GM21723 (cell line): ENCODE results near the gene DAAM1.

ENCODE experiments used
- ATAC-seq: cut with Tn5 transposase; IDR thresholded peaks from one replicate; pipeline ENCODE4 v1.9.1; 2021; ENCODE audit warnings: mild to moderate bottlenecking, moderate library complexity; ENCODE audit not compliant: unreplicated experiment

Gene DAAM1

DNA sequence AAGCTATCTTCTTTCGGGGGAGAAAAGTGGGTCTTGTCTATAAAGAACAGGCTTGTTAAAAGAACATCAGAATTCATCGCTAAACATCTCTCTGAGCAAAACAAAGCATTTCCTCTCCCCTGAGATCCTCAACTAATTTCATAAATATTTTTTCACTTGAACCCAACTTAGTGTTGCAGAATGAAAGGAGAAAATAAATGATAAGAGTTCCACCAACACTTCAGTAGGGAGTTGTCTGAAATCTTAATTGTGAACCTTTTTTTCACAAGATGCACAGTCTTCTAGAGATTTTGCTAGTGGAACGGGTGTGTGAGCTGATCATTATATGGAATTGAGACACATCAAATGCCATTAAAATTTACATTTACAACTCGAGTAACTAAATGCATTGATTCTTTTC lies 1.3 kb upstream of the DAAM1 start:
- no peak for ATAC-seq

DNA sequence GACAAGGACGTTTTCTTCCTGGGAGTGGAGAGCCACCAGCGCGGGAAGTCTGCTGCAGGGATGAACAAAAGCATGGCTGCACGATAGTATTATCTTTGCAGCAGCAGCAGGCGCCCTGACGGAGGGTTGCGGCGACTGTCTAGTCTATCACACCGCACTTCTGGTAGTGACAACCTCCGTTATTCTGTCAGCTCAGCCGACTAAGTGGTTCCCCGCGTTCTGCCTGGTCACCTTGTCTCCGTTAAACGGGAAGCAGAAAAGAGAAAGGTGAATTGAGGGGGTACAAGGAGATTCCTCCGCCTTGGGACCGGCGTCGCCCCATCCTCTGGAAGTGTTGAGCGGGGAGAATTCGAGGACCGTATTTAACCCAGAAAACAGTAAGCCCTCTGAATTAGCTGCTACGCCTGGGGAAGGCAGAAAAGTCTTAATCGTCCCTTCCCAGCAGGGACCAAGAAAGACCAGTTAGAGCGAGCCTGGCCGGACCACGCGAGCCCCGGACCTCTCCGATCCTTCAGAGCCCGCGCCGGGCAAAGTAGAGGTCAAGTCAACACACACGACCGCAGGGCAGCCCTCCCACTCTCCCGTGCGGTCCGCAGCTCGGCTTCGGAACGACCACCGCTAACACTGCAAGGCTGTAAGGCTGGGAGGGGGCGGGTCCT lies 536 bp upstream of the DAAM1 start:
- peak; percentile 24 for ATAC-seq

DNA sequence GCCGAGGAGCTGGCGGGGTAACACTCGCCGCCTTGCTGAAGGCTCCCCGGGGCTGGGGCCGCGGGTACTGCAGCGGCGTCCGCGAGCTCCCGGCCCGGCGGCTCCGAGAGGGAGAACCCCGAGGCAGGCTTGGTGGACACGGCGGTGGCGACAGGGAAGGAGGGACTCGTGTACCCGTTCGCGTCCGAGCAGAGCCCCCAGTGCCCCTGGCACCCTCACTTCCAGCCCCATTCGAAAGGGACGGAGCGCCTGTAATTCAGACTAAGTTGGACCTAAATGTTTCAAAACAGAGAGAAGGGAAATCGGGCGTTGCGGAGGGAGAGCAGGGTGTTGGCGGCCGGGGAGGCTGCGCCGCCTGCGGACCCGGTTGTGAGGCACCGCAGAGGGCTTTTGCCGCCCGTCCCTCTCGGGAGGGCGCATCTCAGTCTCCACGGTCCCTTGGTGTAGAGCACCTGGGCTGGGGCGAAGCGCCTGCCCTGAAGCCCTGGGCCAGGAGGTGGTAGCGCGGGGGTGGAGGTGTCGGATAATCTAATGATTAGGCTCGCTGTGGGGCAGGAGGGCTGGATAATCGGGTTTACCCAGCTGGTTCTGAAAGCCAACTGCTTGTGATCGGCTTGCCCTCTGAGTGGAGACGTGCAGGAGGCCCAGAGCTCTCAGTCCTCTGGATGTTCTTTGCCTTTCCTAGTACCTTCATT lies 771 bp downstream of the DAAM1 start:
- ATAC-seq, result peak; percentile 26

DNA sequence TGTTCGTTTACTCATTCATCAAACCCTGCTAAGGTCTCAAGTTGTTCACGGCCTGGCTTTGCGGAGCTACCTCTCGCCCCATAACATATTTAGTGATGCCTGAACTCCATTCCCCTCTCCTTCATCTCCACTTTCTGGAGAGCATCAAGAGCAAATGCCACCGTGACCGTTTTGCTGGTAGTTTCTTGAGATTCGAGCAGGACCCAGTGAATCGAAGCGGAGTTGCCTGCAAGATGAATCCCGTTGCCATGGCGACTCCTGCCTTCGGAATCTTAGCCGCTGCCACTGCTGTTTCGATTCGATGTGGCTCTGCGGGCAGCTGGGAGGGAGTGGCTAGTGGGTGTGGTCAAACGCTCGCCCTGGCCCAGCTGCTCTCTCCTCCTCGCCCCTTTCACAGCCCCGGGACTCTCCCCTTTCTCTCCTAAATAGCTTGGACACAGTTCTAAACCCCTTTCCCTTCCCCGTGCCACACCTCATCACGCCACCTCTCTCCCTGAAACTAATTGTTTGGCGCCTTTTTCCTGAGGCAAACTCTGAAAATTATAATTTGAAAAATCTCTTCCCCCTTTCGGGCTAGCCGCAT lies 1.4 kb downstream of the DAAM1 start:
- peak; percentile 54 for ATAC-seq

DNA sequence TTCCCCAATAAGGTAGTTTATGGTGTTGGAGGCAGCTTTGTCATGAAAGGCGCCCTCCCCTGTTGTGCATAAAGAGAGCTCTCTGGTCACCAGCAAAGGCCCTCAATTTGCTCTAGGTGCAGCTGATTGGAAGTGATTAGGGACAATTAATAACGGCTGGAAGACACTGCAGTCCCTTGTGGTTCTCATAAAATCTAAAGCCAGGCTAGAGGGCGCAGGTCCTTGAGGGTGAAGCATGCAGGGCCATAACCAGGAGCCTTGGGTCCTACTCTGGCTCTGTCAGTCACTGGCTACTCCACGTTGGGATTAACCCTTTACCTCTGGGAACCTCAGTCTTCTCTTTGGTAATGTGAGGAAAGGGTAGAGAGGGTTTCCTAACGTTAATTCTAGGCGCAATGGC lies 1.9 kb downstream of the DAAM1 start:
- ATAC-seq, result peak; percentile 14

DNA sequence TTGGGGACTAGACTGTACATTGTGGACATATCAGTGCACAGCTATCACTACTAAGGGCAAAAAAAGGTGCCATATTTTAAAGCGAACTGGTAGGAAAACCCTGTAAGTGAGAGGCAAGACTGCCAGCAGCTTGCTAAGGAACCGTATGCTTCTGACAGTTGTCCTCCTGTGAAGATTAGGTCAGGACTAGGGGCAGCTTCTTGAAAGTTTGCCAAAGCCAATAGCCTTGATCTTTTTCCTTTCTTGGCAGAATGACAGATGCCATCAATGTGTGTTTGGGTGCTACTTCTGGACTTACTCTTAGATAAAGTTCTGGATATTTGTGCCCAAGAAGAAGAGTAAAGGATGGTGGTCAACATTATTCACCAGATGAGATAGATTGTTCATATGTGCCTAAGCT lies 7.4 kb downstream of the DAAM1 start:
- ATAC-seq, result no peak

DNA sequence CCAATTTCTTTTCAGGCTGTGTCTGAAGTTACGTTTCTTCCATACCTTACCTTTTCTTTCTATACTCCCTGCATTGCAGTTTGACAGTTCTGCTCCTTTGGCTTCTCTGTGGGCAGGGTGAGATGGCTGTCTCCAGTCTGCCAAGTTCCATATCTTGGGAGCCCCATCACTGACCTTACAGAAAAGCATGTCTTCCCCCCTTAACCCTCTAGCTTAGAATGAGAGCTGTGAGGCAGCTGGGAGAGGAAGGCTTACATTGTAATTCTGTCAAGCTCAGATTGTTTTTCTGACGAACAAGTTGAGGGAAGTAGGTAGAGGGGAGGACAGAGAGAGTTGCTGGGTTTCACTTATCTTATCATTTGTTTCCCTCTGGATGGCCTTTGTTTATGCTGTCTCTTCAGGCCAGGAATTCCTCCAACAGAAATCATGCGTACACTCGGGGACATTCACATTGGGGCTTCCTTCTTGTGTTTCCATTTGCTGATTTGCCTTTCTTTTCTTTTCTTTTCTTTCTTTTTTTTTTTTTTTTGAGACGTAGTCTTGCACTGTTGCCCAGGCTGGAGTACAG lies 9.3 kb downstream of the DAAM1 start:
- no peak for ATAC-seq

DNA sequence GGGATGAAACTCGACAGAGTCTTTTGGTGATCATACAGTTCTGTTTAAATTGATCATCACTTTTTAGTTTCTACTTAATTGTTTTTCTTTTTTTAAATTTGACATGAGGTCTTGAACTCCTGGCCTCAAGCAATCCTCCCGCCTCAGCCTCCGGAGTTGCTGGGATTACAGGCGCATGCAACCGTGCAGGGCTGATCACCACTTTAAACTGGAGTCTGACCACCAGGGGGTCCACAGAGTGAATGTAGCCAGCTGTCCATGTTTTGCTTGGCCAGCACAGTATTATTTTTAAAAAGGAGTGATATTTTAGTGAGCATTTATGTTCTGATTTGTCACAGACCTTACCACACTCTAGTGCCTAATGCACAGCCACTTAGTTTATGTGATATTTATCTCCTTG lies 10.7 kb downstream of the DAAM1 start:
- ATAC-seq, result no peak

DNA sequence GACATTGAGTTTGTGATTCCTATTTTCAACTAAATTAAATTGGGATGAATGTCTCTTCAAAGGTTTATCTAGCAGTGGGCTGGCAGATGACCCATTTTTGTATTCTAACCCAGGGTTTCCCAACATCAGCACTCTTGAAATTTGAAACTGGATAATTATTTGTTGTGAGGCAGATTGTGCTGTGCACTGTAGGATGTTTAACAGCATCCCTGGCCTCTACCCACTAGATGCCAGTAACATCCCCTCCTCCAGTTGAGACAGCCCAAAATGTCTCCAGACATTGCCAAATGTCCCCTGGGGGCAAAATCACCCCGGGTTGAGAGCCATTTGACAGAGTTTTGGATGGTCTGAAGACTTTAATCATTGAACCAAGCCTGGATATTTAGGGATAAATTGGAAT lies 11.1 kb downstream of the DAAM1 start:
- no peak for ATAC-seq

DNA sequence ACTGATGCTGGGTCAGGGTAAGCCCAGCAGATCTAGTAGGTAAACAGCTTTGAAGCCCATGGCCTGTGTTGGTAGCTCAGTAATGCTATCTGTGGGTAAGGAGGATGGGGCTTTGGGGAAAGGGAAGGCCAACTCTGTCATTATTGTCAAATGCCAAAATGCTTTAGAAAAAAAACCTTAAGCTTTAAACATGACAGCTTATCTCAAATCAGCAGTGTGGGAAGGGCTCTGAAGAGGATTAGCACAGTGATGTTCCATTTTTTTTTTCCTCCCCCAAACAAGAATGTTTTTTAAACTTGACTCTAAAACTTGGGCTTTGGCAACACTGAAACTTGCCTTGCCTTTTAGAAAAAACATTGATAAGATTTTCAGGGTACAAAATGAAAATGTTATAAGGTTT lies 11.7 kb downstream of the DAAM1 start:
- ATAC-seq, result no peak

DNA sequence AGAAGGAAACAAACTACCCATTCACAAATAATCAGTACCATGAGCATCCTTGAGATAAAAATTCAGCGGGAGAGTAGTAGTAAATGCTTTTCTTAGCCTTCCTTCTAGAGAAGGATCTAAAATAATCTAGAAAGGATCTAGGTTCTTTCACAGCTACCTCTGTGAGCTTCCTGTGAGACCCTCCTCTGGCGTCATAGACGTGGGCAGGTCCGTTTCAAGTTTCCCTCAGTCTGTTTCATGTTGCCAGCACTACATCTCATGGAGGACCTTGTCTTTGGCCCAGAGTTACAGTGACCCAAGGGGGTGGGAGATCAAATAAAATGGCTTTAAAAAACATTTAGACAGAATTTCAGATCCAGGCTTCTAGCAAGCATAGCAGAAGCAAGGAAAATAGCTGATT lies 13.6 kb downstream of the DAAM1 start:
- no peak for ATAC-seq

DNA sequence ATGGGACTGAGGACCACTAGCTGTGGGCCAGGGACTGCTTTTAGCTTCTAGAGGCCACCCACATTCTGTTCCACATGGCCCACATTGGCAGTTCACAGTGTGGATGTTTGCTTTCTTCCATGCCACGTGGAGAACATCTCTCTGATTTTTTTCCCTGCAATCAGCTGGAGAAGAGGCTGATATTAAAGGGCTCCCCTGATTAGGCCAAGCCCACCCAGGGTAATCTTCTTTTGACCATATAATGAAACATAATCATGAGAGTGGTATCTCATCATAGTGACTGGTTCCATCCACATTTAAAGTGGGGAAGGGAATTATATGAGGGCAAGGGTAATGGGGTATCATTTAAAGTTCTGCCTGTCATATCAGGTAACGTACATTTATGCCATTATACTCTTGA lies 15.8 kb downstream of the DAAM1 start:
- ATAC-seq, result no peak

DNA sequence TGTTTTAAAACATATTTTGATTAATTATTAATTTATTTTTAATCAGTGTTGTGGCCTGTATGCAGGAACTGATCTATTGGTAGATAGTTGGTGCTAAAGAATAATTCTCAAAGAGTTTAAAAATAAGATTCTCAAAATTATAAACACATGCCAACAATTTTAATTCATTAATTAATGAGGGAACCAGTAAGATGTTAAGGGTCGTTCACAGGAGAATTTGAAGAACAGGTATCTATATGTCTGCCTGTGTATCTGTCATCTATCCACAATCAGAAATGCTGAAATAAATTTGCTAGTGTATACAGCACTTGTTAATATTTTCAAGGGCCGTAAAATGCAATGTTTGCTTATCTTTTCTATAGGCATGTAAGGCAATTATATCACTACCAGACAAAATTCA lies 18.4 kb downstream of the DAAM1 start:
- no peak for ATAC-seq

DNA sequence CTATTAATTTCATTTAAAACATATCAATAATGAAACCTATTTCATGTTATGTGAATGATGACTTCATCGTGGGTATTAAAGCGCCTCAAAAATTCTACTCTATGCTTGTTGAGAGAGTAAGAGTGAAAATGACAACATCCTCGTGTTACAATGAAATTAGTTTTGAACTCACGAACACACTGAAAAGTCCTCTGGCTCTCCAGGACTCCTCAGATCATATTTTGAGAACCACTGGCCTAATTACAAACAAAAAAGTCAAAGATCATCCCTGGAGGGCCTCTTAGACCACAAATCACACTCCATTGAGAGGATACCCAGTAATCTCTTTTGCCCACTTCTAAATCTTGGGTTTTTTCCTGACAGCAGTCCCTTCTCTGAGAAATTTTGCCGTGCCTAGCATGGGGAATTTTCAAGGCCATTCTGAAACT lies 19.1 kb downstream of the DAAM1 start:
- peak; percentile 62 for ATAC-seq

DNA sequence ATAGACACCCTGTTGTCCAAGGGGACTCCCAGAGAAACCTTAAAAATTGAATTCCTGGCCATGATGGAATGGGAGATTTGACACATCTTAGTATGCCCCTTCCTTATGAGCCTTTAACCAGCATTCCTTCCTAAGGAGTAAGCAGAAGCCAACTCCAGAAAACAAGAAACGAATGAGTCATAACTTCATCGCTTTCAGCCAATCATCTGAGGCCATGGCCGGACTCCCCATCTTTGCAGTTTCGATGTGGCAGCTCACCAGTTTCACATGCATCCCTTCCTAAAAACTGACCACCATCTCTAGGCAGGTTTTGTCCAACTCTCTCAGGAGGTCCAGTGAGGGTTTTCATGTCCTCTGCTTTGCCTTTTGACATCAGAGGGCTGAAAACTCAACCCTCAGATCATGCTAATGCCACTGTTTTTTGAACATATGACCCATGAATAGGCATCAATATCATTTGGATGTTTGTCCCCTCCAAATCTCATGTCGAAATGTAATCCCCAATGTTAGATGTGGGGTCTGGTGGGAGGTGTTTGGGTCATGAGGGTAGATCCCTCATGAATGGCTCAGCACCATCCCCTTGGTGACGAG lies 19.9 kb downstream of the DAAM1 start:
- ATAC-seq, result no peak

DNA sequence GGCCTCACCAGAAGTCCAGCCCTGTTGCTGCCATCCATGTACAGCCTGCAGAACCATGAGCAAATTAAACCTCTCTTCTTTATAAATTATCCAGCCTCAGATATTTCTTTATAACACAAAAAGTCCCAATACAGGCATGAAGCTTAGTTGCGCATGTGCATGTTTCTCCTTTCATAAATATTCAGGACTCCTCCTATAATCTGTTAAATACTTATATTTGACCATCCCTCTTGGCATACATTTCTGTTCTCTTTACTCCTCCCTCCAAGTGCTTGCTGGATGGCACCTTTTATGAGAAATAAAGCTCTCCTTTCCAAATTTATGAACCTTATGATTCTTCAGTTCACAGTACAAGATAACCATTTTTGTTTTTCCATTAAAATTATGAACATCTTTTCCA lies 20.5 kb downstream of the DAAM1 start:
- ATAC-seq, result no peak

DNA sequence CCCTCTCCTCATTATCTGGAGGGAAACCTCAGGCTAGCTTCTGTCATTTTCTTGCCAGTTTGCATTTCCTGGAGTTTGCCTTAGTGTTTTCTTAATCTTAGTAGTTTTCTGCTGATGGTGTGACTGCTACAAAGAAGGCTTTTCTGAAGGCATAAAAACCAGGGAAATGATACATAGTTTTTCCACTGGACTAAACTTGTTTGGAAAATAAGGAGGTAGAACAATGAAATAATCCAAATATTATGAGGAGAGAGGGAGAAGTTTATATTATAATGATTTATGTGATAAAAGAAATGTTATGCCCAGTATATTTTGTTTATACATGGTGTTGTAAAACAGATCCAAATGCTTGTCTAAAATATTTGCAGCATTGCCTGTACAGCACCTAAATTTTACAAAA lies 22.2 kb downstream of the DAAM1 start:
- no peak for ATAC-seq

DNA sequence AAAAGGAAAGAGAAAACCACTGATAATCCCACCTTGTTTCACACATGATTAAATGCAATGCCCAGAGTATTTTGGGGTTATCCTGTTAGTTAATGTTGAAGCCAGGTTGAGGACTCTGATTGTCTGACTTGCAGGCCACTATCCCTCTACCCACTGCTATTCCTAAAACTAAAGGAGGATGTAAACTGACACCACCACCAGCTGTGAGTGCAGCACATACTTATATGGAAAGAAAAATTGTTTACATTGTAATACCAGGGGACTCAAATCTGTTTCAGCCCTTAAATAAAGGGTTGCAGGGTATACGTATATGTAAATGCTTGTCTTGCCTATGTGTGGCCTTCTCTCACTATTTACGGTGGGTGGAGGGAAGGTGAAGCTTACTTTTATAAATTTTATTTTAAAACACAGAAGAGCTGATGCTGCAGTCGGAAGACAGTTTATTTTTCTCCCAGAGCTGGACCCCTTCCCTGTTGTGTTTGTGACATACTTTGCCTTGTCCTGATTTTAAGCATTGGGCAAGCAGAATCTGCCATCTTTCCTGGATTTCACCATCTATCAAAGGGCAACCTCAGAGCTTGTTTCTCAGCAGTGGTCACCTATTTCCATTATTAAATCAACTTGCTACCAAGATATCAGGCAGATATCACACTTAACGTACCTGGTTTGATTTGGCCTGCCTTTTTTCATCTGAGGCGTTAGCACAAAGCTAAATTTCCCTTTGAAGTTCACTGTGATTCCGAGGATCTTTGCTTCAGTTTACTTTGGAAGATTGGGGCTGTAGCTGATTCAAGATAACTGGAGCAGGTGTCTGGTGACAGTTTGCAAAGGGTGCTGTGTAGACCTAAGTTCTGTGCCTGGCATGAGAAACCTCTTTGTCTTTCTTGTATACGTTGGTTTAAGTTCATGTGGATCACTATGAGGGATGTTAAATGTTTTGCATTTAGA lies 25.2 kb downstream of the DAAM1 start:
- ATAC-seq, result no peak

DNA sequence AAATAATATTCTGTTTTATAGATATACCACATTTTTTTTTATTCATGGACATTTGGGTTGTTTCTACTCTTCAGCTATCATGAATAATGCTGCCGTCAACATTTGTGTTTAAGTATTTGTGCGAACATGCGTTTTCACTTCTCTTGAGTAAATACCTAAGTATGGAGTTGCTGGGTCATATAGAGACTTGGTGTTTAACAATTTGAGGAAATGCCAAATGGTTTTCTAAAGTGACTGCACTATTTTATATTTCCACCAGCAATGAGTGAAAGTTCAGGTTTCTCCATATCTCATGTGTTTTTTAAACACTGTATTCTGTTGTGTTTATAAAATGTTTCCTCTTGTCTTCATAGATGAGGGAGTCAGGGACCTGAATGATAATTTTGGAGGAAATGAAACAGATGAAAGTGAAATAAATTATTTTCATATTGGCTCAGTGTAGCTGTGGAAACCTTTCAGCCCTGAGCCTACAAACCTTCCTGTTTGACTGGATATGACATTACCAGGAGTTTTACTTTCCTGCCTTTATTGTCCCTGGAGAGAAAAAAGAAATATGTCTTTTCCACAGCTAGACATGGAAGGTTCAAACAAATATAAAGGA lies 26.3 kb downstream of the DAAM1 start:
- ATAC-seq, result peak; percentile 78

DNA sequence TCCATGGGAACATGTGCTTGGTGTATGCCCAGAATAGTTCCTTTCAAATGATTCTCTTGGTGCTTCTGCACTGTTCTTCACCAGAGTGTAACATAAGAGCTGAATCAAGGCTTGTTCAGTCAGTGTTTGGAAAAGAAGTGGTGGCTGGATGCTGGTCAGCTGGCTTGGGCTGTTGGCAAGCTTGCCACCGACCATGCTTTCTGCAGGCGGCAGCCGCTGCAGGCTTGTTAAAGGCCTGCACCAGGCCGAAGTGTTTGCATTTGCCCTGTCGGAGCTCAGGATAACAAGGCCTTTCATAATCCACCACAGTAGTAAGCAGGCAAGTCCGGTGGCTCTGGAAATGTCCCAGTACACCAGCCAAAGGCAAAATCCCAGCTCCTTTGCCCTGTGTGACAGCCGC lies 26.9 kb downstream of the DAAM1 start:
- ATAC-seq, result no peak
